ENCODE results near the gene NSDHL. TPM values are rescaled to one million over a fixed set of nuclear protein-coding genes. Genes with fewer than 3 reads are reported as not detected.
A peak's percentile ranks its signal among the peaks of the same experiment; 100 is the strongest.

Gene NSDHL
- total and polyA plus RNA-seq, 7 donors: 5.3 to 18.7 (median 9.1) TPM

DNA sequence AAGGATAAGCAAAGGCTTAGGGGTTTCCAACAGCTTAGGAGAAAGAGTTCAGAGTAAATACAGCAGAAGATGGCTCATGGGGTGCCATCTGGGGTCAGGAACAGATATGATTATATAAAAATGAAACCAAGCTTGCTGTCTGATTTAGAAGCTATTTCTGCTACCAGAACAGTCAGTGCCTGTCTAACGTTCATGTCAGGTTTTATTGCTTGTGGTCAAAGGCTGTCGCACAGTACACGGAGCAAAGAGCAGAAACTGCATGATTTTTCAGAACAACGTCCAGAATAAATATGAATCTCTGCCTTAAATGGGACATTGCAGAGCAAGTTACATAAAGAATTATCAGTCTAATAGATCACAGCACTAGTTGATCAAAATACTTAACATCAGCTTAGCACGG is 17.7 kb upstream of the NSDHL start:
- DNase-seq: no peak
- TF ChIP-seq, protein P1, sequence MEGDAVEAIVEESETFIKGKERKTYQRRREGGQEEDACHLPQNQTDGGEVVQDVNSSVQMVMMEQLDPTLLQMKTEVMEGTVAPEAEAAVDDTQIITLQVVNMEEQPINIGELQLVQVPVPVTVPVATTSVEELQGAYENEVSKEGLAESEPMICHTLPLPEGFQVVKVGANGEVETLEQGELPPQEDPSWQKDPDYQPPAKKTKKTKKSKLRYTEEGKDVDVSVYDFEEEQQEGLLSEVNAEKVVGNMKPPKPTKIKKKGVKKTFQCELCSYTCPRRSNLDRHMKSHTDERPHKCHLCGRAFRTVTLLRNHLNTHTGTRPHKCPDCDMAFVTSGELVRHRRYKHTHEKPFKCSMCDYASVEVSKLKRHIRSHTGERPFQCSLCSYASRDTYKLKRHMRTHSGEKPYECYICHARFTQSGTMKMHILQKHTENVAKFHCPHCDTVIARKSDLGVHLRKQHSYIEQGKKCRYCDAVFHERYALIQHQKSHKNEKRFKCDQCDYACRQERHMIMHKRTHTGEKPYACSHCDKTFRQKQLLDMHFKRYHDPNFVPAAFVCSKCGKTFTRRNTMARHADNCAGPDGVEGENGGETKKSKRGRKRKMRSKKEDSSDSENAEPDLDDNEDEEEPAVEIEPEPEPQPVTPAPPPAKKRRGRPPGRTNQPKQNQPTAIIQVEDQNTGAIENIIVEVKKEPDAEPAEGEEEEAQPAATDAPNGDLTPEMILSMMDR (IDR thresholded peaks at IDR 0.05): no peak
- H3K36me3 ChIP-seq (ENCODE audit: insufficient read depth in 1 of 2, low read depth in 1 of 2): no peaks in the 10 kb centered on the region
- ATAC-seq: no peak
- no peak overlapping the region for H3K27ac ChIP-seq
- no peaks in the 10 kb centered on the region for H3K4me1 ChIP-seq
- no peak overlapping the region for H3K4me3 ChIP-seq
- H3K27me3 ChIP-seq (ENCODE audit: insufficient read depth in 3 of 3, low read length in 2 of 3): peaks cover 0 to 16% (median 0%) of the 10 kb centered on the region in 3 donors
- no peaks in the 10 kb centered on the region for H3K9me3 ChIP-seq
- intact Hi-C loops (cut with DNase I): no loop called here
- WGBS, 3 donors: 48 to 61% (median 58%) methylated on average over 5 of the region's 5 CpGs

DNA sequence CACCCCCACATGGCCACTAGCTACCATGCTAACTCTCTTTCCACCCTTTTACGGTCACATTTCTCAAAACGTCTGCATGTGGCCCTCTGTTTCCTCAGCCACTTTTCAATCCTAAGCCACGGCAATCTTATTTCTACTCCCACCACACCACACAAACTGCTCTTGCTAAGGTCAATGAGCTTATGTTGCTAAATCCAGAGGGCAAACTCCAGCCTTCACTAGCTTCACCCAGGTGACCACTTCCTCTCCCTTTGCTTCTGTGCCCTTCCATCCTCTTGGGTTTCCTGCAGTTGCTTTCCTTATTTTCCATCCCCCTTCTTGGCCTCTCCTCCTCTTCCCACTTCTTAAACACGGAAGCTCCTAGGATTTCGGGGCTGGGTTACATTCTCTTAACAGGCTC is 16.8 kb upstream of the NSDHL start:
- intact Hi-C loops (cut with DNase I): no loop called here
- DNase-seq: no peak
- no peaks in the 10 kb centered on the region for H3K4me1 ChIP-seq
- H3K36me3 ChIP-seq (ENCODE audit: insufficient read depth in 1 of 2, low read depth in 1 of 2): no peaks in the 10 kb centered on the region
- WGBS, 3 donors: 41 to 69% (median 47%) methylated on average over 5 of the region's 5 CpGs
- H3K4me3 ChIP-seq: no peak overlapping the region
- H3K9me3 ChIP-seq: no peaks in the 10 kb centered on the region
- H3K27me3 ChIP-seq (ENCODE audit: insufficient read depth in 3 of 3, low read length in 2 of 3): peaks cover 0 to 16% (median 0%) of the 10 kb centered on the region in 3 donors
- TF ChIP-seq, protein P1 (IDR thresholded peaks at IDR 0.05): no peak
- no peak overlapping the region for H3K27ac ChIP-seq
- ATAC-seq: no peak

DNA sequence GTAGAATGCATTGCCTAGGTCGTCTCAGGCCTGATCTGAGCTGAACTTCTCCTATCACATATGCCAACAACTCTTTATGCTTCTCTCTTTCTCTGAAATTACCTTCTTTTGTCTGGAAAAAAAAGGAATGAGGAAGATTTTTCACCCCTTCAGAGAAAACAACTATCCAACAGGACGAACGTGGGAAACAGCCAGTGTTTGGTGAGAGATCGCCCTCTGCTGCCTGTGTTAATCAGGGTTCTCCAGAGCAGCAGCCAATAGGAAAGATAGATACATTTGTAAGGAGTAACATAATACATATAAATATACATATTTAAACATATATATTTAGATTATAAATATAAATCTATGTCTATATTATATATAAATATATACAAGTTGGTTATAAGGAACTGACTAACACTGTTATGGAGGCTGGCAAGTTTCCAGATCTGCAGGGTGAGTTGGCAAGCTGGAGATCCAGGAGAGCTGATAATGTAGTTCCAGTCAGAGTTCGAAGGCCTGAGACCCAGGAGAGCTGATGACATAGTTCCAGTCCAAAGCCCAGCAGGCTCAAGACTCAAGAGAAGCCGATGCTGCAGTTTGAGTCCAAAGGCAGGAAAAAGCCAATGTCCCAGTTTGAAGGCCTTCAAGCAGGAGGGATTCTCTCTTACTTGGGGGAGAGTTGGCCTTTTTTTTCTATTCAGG is 13.6 kb upstream of the NSDHL start:
- H3K27ac ChIP-seq: no peak overlapping the region
- TF ChIP-seq, protein P1 (IDR thresholded peaks at IDR 0.05): peak; percentile 19
- ATAC-seq: no peak
- no peak overlapping the region for H3K4me3 ChIP-seq
- no peaks in the 10 kb centered on the region for H3K36me3 ChIP-seq (ENCODE audit: insufficient read depth in 1 of 2, low read depth in 1 of 2)
- intact Hi-C loops (cut with DNase I): no loop called here
- H3K9me3 ChIP-seq: no peaks in the 10 kb centered on the region
- 32 to 35% (median 33%) methylated on average over 6 of the region's 6 CpGs for WGBS, 3 donors
- peaks cover 0 to 12% (median 0%) of the 10 kb centered on the region in 3 donors for H3K27me3 ChIP-seq (ENCODE audit: insufficient read depth in 3 of 3, low read length in 2 of 3)
- H3K4me1 ChIP-seq: no peaks in the 10 kb centered on the region
- no peak for DNase-seq

DNA sequence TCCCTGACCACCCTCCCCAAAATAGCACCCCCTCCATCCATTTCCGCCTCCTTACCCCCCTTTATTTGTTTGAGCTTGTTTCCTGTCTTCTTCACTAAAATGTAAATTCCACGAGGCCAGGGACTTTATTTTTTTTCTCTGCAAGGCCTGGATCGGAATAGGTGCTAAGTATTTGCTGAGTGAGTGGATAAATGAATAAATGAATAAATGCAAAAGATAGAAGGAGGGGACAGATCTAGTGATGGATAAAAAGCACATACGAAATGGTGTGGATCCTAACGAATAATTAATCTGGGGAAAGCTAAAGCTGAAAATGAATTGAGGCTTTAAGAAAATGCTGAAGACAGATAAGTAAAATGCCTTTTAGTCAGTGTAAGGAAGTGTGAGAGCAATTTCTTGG is 12.5 kb upstream of the NSDHL start:
- 71 to 81% (median 78%) methylated on average over 5 of the region's 5 CpGs for WGBS, 3 donors
- DNase-seq (no peak), ATAC-seq (no peak)
- Histone ChIP-seq H3K27me3 (ENCODE audit: insufficient read depth in 3 of 3, low read length in 2 of 3) (peaks cover 0 to 12% (median 0%) of the 10 kb centered on the region in 3 donors), H3K4me1 (no peaks in the 10 kb centered on the region), H3K4me3 (no peak overlapping the region), H3K9me3 (no peaks in the 10 kb centered on the region), H3K27ac (no peak overlapping the region), H3K36me3 (ENCODE audit: insufficient read depth in 1 of 2, low read depth in 1 of 2) (no peaks in the 10 kb centered on the region)
- TF ChIP-seq, protein P1 (IDR thresholded peaks at IDR 0.05): no peak
- intact Hi-C loops (cut with DNase I): no loop called here

DNA sequence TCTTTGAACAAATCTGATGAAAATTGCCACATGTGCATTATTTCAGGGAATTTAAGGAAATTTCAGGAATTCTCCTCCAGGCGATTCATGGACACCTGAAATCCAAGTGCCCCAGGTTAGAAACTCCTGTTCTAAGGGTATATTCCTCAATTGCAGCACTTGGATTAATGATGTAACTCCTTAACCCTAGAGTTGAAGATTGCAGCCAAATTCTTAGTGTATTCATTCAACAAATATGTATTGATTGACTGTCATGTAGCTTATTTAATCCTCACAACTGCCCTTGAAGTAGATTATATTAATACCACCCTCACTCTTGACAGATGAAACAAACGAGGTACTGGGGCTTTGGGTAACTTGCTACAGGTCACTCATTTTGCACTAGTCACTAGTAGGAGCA is 11.6 kb upstream of the NSDHL start:
- H3K4me1 ChIP-seq: no peaks in the 10 kb centered on the region
- TF ChIP-seq, protein P1 (IDR thresholded peaks at IDR 0.05): no peak
- H3K36me3 ChIP-seq (ENCODE audit: insufficient read depth in 1 of 2, low read depth in 1 of 2): no peaks in the 10 kb centered on the region
- H3K27ac ChIP-seq: no peak overlapping the region
- ATAC-seq: no peak
- H3K27me3 ChIP-seq (ENCODE audit: insufficient read depth in 3 of 3, low read length in 2 of 3): peaks cover 0 to 14% (median 0%) of the 10 kb centered on the region in 3 donors
- WGBS, 3 donors: 43 to 81% (median 74%) methylated on average over 2 of the region's 2 CpGs
- H3K9me3 ChIP-seq: no peaks in the 10 kb centered on the region
- intact Hi-C loops (cut with DNase I): no loop called here
- DNase-seq: no peak
- H3K4me3 ChIP-seq: no peak overlapping the region
